Retinal pigment epithelial cell (primary cell): ENCODE measurements around the gene CD2AP.

ENCODE experiments used
- DNase-seq: peaks from one replicate; pipeline ENCODE4 v3.0.0-alpha.2; 2010; ENCODE audit warnings: low read depth
- H3K4me3 ChIP-seq: 2 replicates; pipeline ENCODE4 v1.5.1; 2011; ENCODE audit warnings: mild to moderate bottlenecking, low read length, control low read depth, moderate library complexity
- TF ChIP-seq, protein P1 (sequence below): conservative IDR thresholded peaks from 2 replicates; pipeline ENCODE4 v1.5.1; 2011; ENCODE audit warnings: low read depth, low read length, control low read depth, inconsistent platforms

The CD2AP gene

DNA sequence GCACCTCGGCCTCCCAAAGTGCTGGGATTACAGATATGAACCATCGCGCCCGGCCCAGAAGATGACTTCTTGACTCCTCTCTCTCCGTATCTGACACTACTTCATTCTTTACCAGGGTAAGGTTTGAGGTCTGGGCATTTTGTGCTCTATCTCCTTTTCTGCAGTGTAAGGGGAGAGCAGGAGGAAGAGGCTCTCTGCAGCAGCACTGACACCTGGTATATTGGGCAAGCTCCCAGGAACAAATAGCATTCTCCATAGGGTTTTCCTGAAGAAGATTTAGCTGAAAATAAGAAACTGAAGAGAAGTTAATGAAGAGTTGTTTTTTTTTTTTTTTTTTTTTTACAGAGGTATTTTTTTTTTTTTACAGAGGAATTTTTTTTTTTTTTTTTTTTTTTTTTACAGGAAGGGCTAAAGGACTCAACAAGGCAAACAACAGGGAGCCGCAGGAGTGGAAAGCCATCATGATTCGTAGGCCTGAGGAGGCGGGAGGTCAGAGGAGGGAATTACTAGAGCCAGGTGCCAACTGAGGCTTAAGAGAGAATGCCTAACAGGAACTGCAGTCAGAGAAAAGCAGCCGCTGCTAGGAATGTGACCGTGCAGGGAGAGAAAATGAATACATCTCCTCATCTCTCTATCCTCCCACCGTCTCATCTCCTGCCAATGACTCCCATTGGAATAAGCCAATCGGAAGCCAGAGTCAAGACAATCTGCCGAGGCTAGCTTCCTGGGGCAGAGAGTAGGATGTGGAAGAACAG is 186.1 kb downstream of the CD2AP start:
- H3K4me3 ChIP-seq = no peak overlapping the region
- TF ChIP-seq, protein P1, sequence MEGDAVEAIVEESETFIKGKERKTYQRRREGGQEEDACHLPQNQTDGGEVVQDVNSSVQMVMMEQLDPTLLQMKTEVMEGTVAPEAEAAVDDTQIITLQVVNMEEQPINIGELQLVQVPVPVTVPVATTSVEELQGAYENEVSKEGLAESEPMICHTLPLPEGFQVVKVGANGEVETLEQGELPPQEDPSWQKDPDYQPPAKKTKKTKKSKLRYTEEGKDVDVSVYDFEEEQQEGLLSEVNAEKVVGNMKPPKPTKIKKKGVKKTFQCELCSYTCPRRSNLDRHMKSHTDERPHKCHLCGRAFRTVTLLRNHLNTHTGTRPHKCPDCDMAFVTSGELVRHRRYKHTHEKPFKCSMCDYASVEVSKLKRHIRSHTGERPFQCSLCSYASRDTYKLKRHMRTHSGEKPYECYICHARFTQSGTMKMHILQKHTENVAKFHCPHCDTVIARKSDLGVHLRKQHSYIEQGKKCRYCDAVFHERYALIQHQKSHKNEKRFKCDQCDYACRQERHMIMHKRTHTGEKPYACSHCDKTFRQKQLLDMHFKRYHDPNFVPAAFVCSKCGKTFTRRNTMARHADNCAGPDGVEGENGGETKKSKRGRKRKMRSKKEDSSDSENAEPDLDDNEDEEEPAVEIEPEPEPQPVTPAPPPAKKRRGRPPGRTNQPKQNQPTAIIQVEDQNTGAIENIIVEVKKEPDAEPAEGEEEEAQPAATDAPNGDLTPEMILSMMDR = no peak
- peak; percentile 30 for DNase-seq

DNA sequence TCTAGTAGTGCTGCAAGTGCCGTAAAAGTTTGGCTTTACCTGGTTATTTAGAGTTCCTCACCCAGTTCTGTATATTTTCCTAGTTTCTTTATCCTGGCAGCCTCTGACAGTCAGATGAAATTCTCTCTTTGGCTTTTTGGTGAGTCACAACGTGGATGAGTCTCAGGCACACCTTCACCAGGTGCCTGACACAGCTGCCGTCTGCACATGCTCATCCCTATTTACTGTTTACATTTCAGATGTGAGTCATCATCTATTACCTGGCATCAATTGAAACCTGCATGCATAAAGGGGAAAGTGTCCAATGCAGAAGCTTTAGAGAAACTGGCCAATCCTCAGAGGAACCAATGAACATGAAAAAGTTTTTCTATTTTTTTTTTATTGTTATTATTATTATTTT is 187.5 kb downstream of the CD2AP start:
- DNase-seq = no peak
- TF ChIP-seq, protein P1 = no peak

DNA sequence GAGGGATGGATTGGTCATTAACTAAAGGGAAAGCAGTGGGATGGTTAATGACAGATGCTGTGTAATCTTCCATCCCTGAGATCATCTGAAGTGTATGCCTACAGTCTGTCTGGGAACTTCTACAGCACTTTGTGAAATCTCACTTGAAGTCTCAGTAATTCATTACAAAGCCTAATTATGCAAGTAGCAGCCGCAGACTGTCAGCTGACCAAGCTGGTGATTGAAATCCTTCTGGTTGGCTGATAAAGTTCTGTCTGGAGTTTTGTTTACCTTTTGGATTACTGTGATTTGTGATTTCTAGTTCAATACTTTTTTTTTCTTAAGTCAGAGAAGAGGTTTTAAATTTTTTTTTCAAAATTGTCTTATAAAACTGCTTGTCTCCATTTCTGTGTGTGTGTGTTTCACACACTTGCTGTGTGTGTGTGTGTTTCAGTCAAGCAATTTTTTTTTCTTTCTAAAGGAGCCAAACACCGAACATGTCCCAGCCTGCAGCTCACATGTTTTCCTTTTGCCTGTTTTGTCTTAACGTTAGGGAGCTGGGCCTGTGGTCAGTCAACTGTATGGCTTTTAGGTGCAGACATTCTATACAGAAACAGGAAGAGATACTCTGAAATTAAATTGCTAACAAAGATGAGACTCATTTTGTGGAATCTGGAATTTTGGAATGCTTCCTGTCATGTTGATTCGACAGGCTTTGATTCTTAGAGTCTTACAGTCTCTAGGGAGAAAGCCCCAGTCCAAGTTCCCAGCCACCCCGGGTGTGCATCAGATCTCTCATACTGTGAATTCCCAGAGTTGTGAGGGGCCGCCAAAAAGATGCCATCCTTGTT is 192.3 kb downstream of the CD2AP start:
- TF ChIP-seq, protein P1 = no peak
- no peak overlapping the region for H3K4me3 ChIP-seq
- DNase-seq = peak; percentile 77

More for the DNA sequence above, 187.5 kb downstream of the CD2AP start:
- no peak overlapping the region for H3K4me3 ChIP-seq

DNA sequence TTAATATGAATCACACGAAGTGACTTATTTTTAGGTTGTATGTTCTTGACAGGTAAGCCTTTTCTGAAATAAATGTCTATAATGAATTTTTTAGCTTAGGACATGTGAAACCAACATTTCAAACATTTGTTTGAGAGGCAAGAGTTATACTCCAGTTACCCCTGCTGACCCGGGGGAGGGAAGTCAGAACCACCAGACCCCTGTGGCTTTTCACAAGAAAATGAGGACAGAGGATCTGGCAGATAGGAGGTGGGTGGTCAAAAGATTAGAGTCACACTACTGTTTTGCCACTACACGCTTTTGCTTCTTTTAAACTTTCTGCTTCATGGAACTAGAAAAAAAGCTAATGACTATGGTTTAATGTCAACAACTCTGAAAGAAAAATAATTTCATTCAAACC is 193.3 kb downstream of the CD2AP start:
- no peak overlapping the region for H3K4me3 ChIP-seq
- DNase-seq = no peak
- TF ChIP-seq, protein P1 = no peak

DNA sequence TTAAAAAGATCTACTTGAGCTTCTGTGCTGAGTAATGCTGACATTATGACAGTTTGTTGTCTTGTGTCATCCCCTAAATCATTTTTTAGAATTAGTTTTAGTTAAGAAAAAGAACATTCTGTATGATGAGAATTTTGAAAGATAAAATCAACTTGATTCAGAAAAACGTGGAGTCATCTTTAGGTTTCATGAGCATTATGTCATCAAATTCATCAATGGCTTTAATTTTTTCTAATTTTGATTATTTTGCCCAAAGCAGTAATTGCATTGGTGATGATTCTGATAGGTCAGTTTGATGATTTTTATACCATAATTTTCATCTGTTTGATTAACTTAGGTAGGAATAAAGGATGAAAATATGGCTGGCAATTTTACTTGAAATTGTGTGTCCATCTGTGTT is 194.2 kb downstream of the CD2AP start:
- TF ChIP-seq, protein P1 = no peak
- no peak overlapping the region for H3K4me3 ChIP-seq
- no peak for DNase-seq

DNA sequence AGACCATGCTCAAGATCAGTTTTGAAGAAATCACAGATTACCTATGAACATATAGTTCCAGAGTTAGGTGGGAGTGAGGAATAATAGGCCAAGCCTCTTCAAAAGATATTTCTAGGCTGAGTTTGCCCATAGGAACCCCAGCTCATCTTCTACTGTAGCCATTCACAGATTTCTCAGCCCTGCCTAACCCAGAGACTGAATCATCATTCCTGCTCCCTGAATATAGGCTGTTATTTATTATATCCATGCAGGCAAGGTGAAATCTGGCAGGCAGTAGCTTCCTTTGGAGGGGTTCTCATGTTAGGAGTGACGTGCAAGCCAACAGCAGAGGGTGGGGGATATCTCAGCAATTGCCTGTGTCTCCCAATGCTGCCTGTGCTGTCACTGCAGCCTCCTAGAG is 195.2 kb downstream of the CD2AP start:
- DNase-seq = no peak
- TF ChIP-seq, protein P1 = no peak
- H3K4me3 ChIP-seq = no peak overlapping the region
